ENCODE results near the gene ARHGAP26. TPM values are rescaled to one million over a fixed set of nuclear protein-coding genes. Genes with fewer than 3 reads are reported as not detected.

The ARHGAP26 gene
- total RNA-seq, 2 donors from 2014 or later, result 27.5 to 80.7 TPM

- DNase-seq (ENCODE audit: low spot score), result no peak
- Histone ChIP-seq H3K4me1 (ENCODE audit: control insufficient read depth in 1 of 2, low read depth in 2 of 2) (peaks cover 2 to 4% of the 10 kb centered on the region in 2 donors), H3K27ac (no peak overlapping the region), H3K36me3 (no peaks in the 10 kb centered on the region), H3K9me3 (peaks cover 6% of the 10 kb centered on the region), H3K27me3 (replicated peaks; ENCODE audit: insufficient read depth) (no peaks in the 10 kb centered on the region), H3K4me3 (no peak overlapping the region)
- ATAC-seq (ENCODE audit: insufficient number of reproducible peaks, low FRiP score, low read depth), result no peak
- TF ChIP-seq CTCF (IDR thresholded peaks at IDR 0.05), result no peak
These were observed 422.2 kb downstream of the ARHGAP26 start for GRCh38 chr5:143192191-143192900.

GRCh38 chr5:143194206-143194605, 424.0 kb downstream of the ARHGAP26 start:
- Histone ChIP-seq H3K4me1 (ENCODE audit: control insufficient read depth in 1 of 2, low read depth in 2 of 2) (peaks cover 0 to 2% of the 10 kb centered on the region in 2 donors), H3K27me3 (replicated peaks; ENCODE audit: insufficient read depth) (no peaks in the 10 kb centered on the region), H3K36me3 (no peaks in the 10 kb centered on the region), H3K9me3 (peaks cover 6% of the 10 kb centered on the region), H3K4me3 (no peak overlapping the region), H3K27ac (no peak overlapping the region)
- ATAC-seq (ENCODE audit: insufficient number of reproducible peaks, low FRiP score, low read depth), result no peak
- TF ChIP-seq CTCF (IDR thresholded peaks at IDR 0.05), result no peak
- DNase-seq (ENCODE audit: low spot score), result no peak

DNA sequence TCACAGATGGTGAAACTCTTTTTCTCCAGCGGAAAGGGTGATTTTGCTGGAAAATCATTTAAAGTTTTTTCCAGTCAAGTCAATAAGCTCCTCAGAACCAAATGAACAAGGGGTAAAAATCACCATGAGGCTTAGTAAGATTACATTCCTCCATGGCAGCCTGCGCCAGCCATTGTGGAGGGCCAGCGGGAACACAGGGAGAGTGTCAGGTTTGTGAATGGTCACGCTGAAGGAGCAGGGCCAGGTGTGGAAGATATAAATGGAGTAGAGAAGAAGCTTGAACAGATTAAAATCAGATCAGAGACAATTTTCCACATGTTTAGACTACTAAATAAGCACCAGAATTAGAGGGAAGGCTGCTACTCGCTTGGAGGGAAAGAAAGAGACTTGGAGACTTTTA, 424.5 kb downstream of the ARHGAP26 start:
- no peaks in the 10 kb centered on the region for H3K27me3 ChIP-seq (replicated peaks; ENCODE audit: insufficient read depth)
- H3K4me1 ChIP-seq (ENCODE audit: control insufficient read depth in 1 of 2, low read depth in 2 of 2), result peaks cover 0 to 2% of the 10 kb centered on the region in 2 donors
- H3K27ac ChIP-seq, result no peak overlapping the region
- H3K36me3 ChIP-seq, result no peaks in the 10 kb centered on the region
- ATAC-seq (ENCODE audit: insufficient number of reproducible peaks, low FRiP score, low read depth), result no peak
- TF ChIP-seq CTCF (IDR thresholded peaks at IDR 0.05), result no peak
- DNase-seq (ENCODE audit: low spot score), result no peak
- H3K9me3 ChIP-seq, result peaks cover 6% of the 10 kb centered on the region
- H3K4me3 ChIP-seq, result no peak overlapping the region

- Histone ChIP-seq H3K27ac (no peak overlapping the region), H3K36me3 (no peaks in the 10 kb centered on the region), H3K4me1 (ENCODE audit: control insufficient read depth in 1 of 2, low read depth in 2 of 2) (peaks cover under 1 to 2% of the 10 kb centered on the region in 2 donors), H3K4me3 (no peak overlapping the region), H3K9me3 (no peaks in the 10 kb centered on the region), H3K27me3 (replicated peaks; ENCODE audit: insufficient read depth) (no peaks in the 10 kb centered on the region)
- no peak for TF ChIP-seq CTCF (IDR thresholded peaks at IDR 0.05)
- ATAC-seq (ENCODE audit: insufficient number of reproducible peaks, low FRiP score, low read depth), result no peak
- no peak for DNase-seq (ENCODE audit: low spot score)
These were observed 425.3 kb downstream of the ARHGAP26 start for GRCh38 chr5:143195491-143195890.

DNA sequence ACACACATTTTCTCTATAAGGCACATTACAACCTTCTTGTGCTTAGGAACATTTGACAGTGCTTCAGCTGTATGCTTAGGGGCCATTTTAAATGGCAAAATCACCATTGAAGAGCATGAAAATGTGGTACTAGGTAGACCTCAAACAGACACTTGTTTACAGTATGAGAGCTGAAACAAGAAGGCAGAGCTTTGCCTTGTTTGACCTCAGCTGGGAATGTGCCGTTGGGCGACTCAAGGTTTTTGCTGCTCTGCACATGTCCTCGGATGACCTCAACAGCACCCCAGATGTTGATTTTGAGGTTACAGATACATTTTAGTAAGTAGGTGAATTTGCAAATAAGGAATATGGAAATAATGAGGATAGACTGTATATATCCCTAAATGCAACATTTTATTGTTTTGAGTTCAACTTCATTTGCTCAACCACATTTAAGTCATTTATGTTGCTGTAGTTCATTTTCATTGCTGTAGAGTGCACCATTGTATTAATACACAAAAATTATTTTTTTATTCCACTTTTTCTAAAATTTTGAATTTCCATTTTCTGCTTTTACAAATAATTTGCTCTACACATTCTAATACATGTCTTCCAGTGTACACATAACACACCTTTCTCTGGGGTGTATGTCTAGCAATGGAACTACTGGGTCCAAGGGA, 426.6 kb downstream of the ARHGAP26 start:
- H3K9me3 ChIP-seq, result no peaks in the 10 kb centered on the region
- H3K27ac ChIP-seq, result no peak overlapping the region
- TF ChIP-seq CTCF (IDR thresholded peaks at IDR 0.05), result no peak
- DNase-seq (ENCODE audit: low spot score) (no peak), ATAC-seq (ENCODE audit: insufficient number of reproducible peaks, low FRiP score, low read depth) (no peak)
- H3K36me3 ChIP-seq, result no peaks in the 10 kb centered on the region
- no peak overlapping the region for H3K4me3 ChIP-seq
- no peaks in the 10 kb centered on the region for H3K27me3 ChIP-seq (replicated peaks; ENCODE audit: insufficient read depth)
- H3K4me1 ChIP-seq (ENCODE audit: control insufficient read depth in 1 of 2, low read depth in 2 of 2), result peaks cover 2 to 6% of the 10 kb centered on the region in 2 donors

Measured in thoracic aorta (tissue), 2 donors.